Right lobe of liver (tissue), 4 donors: Measurements from ENCODE around the gene RASGRP4.

Experiments used
- CTCF ChIP-seq, 4 donors: fragments of 200-600 bp in 3 of 4; fragments of 450-650 bp in 1 of 4; IDR thresholded peaks; one replicate each; pipeline versions ENCODE4 v1.5.1 to v1.8.0; 2016 to 2022; ENCODE audit warnings: antibody characterized with exemption in 4 of 4, mild to moderate bottlenecking in 2 of 4
- POLR2A ChIP-seq: fragments of 450-650 bp; IDR thresholded peaks from one replicate; pipeline ENCODE4 v1.6.1; 2017; ENCODE audit warnings: antibody characterized with exemption, mild to moderate bottlenecking
- donor health status: DM: no; HTN: no; CAD: no.
- donor health status: DM: no; HTN: no; CAD: no.
- donor health status: DM: no; HTN: yes; CAD: no.

GRCh38 chr19:38361633-38362075, 64.4 kb downstream of the RASGRP4 start:
- no peak for TF ChIP-seq POLR2A
- no peak for TF ChIP-seq CTCF (IDR thresholded peaks at IDR 0.05)
